Right ventricle myocardium inferior (tissue), 1 donor: ENCODE measurements around the gene RBX1. TPM values are rescaled to one million over a fixed set of nuclear protein-coding genes. Genes with fewer than 3 reads are reported as not detected.
"Not testable (repeated sequence)": the region's sequence is repeated elsewhere in the genome, so short reads cannot be mapped to it uniquely, and the experiment has no call there.

Experiments
- ATAC-seq: fragments of 200-7000 bp; cut with Tn5 transposase; one replicate; pipeline ENCODE4 v1.9.1; 2020; ENCODE audit warnings: mild to moderate bottlenecking, moderate library complexity
- DNase-seq: peaks from one replicate; pipeline ENCODE4 v3.0.0; 2021; ENCODE audit errors: missing footprints
- intact Hi-C: fragments of 100-400 bp; cut with DNase I; formaldehyde crosslinking; loops from one replicate; pipeline ENCODE4 v1.11.0; 2022
- long read RNA-seq: library from polyadenylated mRNA; unstranded; transcript quantifications from one replicate; pipeline ENCODE4 v2.0.0, GENCODE V29; 2021
- total RNA-seq: library from RNA; stranded (reverse); fragmentation: NEBNext Ultra II Directional; extraction: Animal tissue kit (Norgen Biotek cat#: 25700); gene quantifications from one replicate; pipeline ENCODE4 v1.2.1, GENCODE V29; 2021
- donor health status: DM: no; HTN: yes; CAD: no; lungs with severe emphysema.

Gene RBX1
- total RNA-seq = 74.1 TPM
- long read RNA-seq, transcript RBX1-201 (5 exons, 1,188 nt) = major isoform, 94 of 102 reads
- long read RNA-seq, partial matches to known transcripts = 2 of 102 reads
- long read RNA-seq, other reads (novel, unspliced or antisense) = 6 of 102 reads

- peak; percentile 99 for DNase-seq
- intact Hi-C loops = loop anchor here (1.0 to 10.0 kb wide), 3 partner anchors 71 to 334 kb away; partner anchors contain the start of gene RANGAP1
- peak; percentile 97 for ATAC-seq
Observed at GRCh38 chr22:40950962-40951794, at the start of gene RBX1. Gene RBX1, plus strand, starts transcription at chr22:40951378. Its CDS starts 21 bp downstream, at chr22:40951399.

DNA sequence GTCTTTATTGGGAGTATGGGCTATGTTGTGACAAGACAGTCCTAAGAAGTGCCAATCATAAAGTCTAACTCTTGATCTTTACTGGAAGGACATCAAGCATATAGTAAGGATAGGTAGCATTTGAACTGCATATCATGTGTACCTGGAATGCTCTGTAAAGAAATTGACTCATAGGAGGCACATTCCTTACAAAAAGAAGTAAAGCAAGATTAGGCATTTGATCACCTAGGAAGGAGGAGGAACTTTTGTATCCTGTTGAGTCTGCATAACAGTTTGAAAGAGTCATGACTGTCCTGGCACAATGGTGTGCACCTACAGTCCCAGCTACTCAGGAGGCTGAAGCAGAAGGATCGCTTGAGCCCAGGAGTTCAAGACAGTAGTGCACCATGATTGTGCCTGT is 47.1 kb upstream of the RBX1 start:
- ATAC-seq (no peak), DNase-seq (no peak)
- intact Hi-C loops = no loop called here

DNA sequence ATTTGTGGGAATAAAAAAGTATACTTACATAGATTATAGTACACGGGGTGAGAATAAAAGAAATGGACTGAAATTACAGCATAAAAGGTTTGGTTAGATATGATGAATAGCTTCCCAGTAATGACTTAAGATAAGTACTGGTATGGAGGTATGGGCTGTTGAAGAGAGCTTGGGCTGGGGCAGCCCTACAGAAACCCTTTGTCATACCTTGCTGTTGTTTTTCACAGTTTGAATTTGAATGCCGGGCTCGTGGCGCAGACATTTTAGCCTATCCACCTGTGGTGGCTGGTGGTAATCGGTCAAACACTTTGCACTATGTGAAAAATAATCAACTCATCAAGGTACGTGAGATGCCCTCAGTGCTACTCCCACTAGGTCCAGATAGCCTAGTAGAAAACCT is 42.3 kb upstream of the RBX1 start:
- ATAC-seq = no peak
- intact Hi-C loops = no loop called here
- no peak for DNase-seq

DNA sequence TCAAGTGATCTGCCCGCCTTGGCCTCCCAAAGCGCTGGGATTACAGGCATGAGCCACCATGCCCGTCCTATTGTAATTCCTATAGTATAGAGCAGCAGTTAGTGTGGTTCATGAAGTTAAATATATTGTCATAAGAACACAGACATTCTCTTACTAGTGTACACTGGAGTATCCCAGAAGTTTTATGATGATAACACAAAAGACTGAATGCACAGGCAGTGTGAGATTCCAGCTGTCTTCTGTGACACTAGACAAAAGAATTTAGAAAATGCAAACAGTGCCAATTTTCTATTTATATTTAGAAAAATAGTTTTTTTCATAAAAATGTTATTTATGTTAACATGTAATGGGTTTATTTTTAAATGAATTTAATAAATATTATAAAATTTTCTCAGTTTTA is 39.4 kb upstream of the RBX1 start:
- no peak for ATAC-seq
- intact Hi-C loops = no loop called here
- no peak for DNase-seq

GRCh38 chr22:40912987-40913386 is 38.2 kb upstream of the RBX1 start:
- ATAC-seq, intact Hi-C loops, DNase-seq: not testable (repeated sequence)

DNA sequence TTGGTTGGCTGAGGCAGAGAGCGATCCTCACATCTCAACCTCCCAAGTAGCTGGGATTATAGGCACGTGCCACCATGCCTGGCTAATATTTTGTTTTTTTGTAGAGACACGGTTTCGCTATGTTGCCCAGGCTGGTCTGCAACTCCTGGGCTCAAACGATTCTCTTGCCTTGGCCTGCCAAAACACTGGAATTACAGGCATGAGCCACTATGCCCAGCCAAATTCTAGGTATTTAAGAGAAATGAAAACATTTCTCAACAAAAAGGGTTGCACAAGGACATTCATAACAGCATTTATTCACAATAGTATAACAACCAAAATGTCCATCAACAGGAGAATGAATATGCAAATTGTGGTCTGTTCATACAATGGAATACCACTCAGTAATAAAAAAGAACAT is 31.7 kb upstream of the RBX1 start:
- ATAC-seq (no peak), DNase-seq (no peak)
- intact Hi-C loops = no loop called here

DNA sequence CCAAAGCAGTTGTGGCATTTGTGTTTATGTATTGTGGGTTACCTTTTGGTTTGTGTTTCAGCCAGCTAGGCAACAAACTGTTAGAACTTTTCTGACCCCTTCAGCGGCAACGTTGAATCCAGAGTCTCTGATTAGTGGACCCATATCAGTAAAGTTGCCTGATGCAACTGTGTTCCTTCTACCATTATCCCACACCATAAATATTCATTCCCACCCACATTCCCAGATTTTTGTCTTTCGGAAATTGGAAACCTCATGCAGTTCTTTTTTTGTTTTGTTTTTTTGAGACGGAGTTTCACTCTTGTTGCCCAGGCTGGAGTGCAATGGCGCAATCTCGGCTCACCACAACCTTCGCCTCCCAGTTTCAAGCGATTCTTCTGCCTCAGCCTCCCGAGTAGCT is 30.7 kb upstream of the RBX1 start:
- DNase-seq (no peak), ATAC-seq (no peak)
- intact Hi-C loops = loop anchor here (10.0 kb wide), 2 partner anchors 224 to 614 kb away; no protein-coding TSS in a partner anchor

DNA sequence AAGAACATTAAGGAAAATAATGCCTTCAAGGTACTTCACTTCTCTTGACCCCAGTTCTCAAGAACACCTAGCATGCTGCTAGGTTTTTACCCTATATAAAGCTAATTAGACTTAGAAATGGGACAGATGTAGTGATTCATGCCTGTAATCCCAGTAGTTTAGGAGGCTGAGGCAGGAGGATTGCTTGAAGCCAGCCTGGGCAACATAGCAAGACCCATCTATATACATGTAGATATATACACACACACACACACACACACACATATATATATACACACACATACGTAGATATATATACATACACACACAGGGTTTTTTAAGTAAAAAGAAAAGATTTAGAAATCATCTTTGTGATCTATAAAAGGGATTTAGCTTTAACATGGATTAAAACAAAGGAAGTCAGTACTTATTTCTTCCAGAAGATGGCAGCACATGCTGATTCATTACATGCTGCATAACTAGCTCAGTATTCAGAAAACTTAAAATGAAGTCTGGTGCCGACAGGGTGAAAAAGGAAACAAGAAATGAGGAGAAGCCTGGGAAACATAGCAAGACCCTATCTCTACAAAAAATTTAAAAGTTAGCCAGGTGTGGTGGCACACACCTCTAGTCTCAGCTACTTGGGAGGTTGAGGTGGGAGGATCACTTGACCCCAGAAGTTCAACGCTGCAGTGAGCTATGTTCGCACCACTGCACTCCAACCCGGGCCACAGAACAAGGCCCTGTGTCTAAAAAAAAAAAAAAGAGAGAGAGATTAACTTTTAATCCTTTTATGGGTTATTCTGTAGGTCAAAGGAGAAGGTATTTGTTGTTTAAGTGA is 28.5 kb upstream of the RBX1 start:
- intact Hi-C loops = loop anchor here (10.0 kb wide), 2 partner anchors 222 to 612 kb away; no protein-coding TSS in a partner anchor
- ATAC-seq (peak; percentile 67), DNase-seq (no peak)

DNA sequence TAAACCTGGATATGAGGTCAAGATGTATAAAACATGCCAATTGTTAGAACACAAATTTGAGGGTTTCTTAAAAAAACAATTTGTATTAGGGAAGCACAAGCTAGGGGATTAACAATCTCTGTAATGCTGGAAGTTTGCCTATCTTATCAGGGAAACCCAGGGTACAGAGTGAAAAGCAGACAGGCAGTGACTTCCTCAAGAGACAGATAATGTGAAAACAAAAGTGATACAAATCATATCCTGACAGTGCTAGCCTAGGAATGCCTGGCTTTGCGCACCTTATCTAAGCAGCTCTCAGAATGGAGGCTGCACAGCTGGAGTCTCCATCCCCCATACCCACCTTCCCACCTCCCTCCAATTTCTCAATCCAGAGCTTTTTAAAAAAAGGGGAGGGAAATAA is 22.5 kb upstream of the RBX1 start:
- ATAC-seq = no peak
- no peak for DNase-seq
- intact Hi-C loops = loop anchor here (10.0 kb wide), 2 partner anchors 216 to 606 kb away; no protein-coding TSS in a partner anchor

GRCh38 chr22:40932396-40932795 is 18.8 kb upstream of the RBX1 start:
- ATAC-seq = no peak

GRCh38 chr22:40939202-40939601 is 12.0 kb upstream of the RBX1 start:
- ATAC-seq = no peak
- intact Hi-C loops = no loop called here
- DNase-seq = no peak

More at GRCh38 chr22:40932396-40932795, 18.8 kb upstream of the RBX1 start:
- no peak for DNase-seq
- intact Hi-C loops = no loop called here

DNA sequence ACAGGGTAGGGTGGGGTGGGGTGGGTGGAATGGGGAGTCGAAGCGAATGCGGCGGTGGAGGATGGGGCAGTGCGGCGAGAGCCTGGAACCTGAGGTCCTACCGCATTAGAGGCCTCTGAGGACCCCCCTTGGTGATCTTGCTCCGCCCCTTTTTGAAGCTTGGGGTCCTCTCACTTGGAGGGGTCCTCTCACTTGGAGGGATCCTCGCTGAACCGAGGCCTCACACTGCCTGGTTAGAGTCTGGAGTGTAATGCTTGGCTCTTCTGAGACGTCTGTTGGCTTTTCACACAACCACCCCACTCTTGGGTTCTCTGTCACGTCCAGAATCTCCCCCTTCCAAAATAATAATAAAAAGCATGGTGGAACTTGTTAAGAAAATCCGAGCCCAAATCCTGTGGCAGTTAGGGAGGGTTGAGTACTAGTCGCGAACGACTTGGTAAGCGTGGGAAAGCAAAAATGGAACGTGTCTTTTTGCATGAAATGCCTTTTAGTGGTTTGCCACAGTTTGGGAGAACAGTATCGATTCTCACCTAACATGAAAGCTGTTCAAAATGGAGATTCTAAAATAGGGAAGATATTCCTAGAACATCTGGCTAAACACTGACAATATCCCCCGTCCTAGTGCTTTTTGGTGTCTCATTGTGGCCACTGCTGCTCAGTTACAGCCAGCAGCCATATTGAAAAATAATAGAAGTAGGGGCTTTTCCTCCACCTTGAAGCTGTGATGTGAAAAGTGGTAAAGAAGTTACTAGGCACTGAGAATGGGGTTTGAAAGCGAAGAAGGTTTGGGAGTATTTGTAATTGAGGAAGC is 822 bp downstream of the RBX1 start:
- intact Hi-C loops = loop anchor here (1.0 to 10.0 kb wide), 3 partner anchors 70 to 333 kb away; partner anchors contain the start of gene RANGAP1
- ATAC-seq = no peak
- DNase-seq = no peak

DNA sequence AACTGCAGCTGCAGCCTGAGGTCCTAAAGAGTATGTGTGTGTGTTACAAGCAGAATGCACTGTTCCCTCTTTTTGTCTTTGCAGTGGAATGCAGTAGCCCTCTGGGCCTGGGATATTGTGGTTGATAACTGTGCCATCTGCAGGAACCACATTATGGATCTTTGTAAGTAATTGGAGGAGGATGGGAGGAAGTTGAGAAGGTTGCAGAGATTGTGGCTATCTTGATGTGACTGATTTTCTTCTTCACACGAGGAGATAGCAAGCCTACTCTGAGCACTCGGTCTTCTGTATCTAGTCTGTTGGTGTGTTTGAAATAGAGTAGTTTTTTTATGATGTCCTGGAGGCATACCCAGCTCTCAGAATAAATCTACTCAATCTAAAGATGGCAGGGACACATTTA is 2.3 kb downstream of the RBX1 start:
- ATAC-seq = no peak
- intact Hi-C loops = loop anchor here (10.0 kb wide), 1 partner anchor 331 kb away; the partner anchor contains the start of gene RANGAP1

DNA sequence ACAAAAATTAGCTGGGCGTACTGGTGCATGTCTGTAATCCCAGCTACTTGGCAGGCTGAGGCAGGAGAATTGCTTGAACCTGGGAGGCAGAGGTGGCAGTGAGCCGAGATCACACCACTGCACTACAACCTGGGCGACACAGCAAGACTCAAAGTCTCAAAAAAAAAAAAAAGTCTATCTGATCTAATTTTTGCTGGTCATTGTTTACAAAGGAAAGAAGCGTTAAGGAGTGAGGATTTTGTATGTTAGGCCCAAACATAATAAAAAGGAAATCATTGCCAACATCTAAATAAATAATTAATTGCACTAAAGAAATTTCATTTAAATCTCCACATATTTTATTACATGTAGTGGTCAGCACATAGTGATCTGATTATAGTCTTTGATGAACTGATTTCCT is 2.9 kb downstream of the RBX1 start:
- no peak for DNase-seq
- intact Hi-C loops = loop anchor here (10.0 kb wide), 1 partner anchor 331 kb away; the partner anchor contains the start of gene RANGAP1
- ATAC-seq = no peak

More for the DNA sequence above, 2.3 kb downstream of the RBX1 start:
- no peak for DNase-seq

GRCh38 chr22:40955571-40955970 is 4.4 kb downstream of the RBX1 start:
- ATAC-seq = no peak
- intact Hi-C loops = loop anchor here (10.0 kb wide), 1 partner anchor 329 kb away; the partner anchor contains the start of gene RANGAP1

DNA sequence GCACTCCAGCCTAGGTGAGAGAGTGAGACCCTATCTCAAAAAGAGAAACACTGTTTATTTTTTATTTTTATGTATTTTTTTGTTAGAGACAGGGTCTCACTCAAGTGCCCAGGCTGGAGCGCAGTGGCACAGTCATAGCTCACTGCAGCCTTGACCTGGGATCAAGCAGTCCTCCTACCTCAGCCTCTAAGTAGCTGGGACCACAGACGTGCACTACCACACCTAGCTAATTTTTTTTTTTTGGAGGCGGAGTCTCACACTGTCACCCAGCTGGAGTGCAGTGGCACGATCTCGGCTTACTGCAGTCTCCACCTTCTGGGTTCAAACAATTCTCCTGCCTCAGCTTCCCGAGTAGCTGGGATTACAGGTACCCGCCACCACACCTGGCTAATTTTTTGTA is 6.4 kb downstream of the RBX1 start:
- ATAC-seq (no peak), DNase-seq (no peak)
- intact Hi-C loops = loop anchor here (10.0 kb wide), 1 partner anchor 327 kb away; the partner anchor contains the start of gene RANGAP1

More at GRCh38 chr22:40955571-40955970, 4.4 kb downstream of the RBX1 start:
- no peak for DNase-seq

- ATAC-seq (no peak), DNase-seq (no peak)
Observed at GRCh38 chr22:40958299-40958698, 7.1 kb downstream of the RBX1 start.

GRCh38 chr22:40960145-40960544 is 9.0 kb downstream of the RBX1 start:
- ATAC-seq (no peak), DNase-seq (no peak)
- intact Hi-C loops = no loop called here

More at GRCh38 chr22:40958299-40958698, 7.1 kb downstream of the RBX1 start:
- intact Hi-C loops = loop anchor here (10.0 kb wide), 1 partner anchor 327 kb away; the partner anchor contains the start of gene RANGAP1
